SK-N-SH (cell line): ENCODE data around the gene CETN1.

Experiments used
- EZH2phosphoT487 ChIP-seq: fragments of 200-600 bp; sonication (generic); IDR thresholded peaks from 2 replicates; pipeline ENCODE4 v1.6.1; 2017; ENCODE audit warnings: low read depth, mixed run types, mild to moderate bottlenecking, antibody characterized with exemption, moderate library complexity, borderline replicate concordance
- FOXM1 ChIP-seq: IDR thresholded peaks from 2 replicates; pipeline ENCODE4 v1.4.0; 2012; ENCODE audit warnings: low read depth, mild to moderate bottlenecking
- GATA2 ChIP-seq: sonication (generic); formaldehyde crosslinking; IDR thresholded peaks from 2 replicates; pipeline ENCODE4 v1.5.0; 2020; ENCODE audit warnings: mild to moderate bottlenecking, missing genetic modification reagents
- JUND ChIP-seq: IDR thresholded peaks from 2 replicates; pipeline ENCODE4 v1.4.0; 2012
- POLR2AphosphoS5 ChIP-seq: IDR thresholded peaks from 2 replicates; pipeline ENCODE4 v1.6.1; 2012; ENCODE audit warnings: low read depth, low read length
- RFX5 ChIP-seq: IDR thresholded peaks from 2 replicates; pipeline ENCODE4 v1.6.1; 2012; ENCODE audit warnings: mild to moderate bottlenecking, improper control_type of control experiment, low read length
- SIN3A ChIP-seq: IDR thresholded peaks from 2 replicates; pipeline ENCODE4 v1.6.1; 2012; ENCODE audit warnings: low read depth, mild to moderate bottlenecking, low read length, moderate library complexity, borderline replicate concordance
- YY1 ChIP-seq: IDR thresholded peaks from 2 replicates; pipeline ENCODE4 v1.4.0; 2012; ENCODE audit warnings: low read depth, mild to moderate bottlenecking
- TF ChIP-seq, protein P1 (sequence below): fragments of 200-600 bp; sonication (generic); IDR thresholded peaks from 2 replicates; pipeline ENCODE4 v1.6.1; 2017; ENCODE audit warnings: antibody characterized with exemption, mild to moderate bottlenecking, moderate library complexity
- TF ChIP-seq, protein P2 (sequence below): fragments of 150-350 bp; IDR thresholded peaks from 2 replicates; pipeline ENCODE4 v1.6.1; 2016; ENCODE audit warnings: mild to moderate bottlenecking, low read depth, low read length
- TF ChIP-seq, protein P3 (sequence below): IDR thresholded peaks from 2 replicates; pipeline ENCODE4 v1.4.0; 2012; ENCODE audit warnings: low read depth

DNA sequence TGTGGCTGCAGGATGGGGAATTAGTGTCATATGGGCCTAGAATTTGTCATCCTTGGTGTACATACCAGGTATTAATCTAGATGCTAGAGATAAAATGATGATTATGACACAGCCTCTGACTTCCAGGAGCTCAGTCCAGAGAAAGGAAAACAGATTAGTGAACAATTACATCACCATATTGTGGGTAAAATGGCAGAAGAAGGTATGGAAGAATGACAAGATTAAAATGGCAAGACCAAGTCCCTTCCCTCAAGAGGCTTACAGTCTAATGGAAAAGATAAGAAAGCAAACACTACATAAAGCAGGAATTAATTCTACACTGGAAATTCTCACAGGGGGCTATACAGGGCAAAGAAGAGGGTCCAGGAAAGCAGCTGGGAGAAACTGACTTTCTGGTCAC, 51.4 kb downstream of the CETN1 start:
- TF ChIP-seq POLR2AphosphoS5 (no peak), FOXM1 (no peak), YY1 (no peak), SIN3A (no peak), RFX5 (no peak), JUND (no peak), GATA2 (CRISPR knock-in tag) (no peak), EZH2phosphoT487 (no peak)
- TF ChIP-seq, protein P1, sequence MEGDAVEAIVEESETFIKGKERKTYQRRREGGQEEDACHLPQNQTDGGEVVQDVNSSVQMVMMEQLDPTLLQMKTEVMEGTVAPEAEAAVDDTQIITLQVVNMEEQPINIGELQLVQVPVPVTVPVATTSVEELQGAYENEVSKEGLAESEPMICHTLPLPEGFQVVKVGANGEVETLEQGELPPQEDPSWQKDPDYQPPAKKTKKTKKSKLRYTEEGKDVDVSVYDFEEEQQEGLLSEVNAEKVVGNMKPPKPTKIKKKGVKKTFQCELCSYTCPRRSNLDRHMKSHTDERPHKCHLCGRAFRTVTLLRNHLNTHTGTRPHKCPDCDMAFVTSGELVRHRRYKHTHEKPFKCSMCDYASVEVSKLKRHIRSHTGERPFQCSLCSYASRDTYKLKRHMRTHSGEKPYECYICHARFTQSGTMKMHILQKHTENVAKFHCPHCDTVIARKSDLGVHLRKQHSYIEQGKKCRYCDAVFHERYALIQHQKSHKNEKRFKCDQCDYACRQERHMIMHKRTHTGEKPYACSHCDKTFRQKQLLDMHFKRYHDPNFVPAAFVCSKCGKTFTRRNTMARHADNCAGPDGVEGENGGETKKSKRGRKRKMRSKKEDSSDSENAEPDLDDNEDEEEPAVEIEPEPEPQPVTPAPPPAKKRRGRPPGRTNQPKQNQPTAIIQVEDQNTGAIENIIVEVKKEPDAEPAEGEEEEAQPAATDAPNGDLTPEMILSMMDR = no peak
- TF ChIP-seq, protein P2, sequence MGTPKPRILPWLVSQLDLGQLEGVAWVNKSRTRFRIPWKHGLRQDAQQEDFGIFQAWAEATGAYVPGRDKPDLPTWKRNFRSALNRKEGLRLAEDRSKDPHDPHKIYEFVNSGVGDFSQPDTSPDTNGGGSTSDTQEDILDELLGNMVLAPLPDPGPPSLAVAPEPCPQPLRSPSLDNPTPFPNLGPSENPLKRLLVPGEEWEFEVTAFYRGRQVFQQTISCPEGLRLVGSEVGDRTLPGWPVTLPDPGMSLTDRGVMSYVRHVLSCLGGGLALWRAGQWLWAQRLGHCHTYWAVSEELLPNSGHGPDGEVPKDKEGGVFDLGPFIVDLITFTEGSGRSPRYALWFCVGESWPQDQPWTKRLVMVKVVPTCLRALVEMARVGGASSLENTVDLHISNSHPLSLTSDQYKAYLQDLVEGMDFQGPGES = no peak
- TF ChIP-seq, protein P3, sequence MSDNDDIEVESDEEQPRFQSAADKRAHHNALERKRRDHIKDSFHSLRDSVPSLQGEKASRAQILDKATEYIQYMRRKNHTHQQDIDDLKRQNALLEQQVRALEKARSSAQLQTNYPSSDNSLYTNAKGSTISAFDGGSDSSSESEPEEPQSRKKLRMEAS = no peak
